OCI-LY7 (cell line): ENCODE results near the gene CEP104. TPM values are rescaled to one million over a fixed set of nuclear protein-coding genes. Genes with fewer than 3 reads are reported as not detected.

Experiments
- BruUV-seq: library from RNA; stranded (reverse); fragments of 400-500 nt; replicated peaks from 2 replicates; lab custom pipeline; 2021; lab: Mats Ljungman, UMichigan
- CTCF ChIA-PET: fragments of 300-600 bp; sonication (Branson Sonifier 250); formaldehyde crosslinking; loops from one replicate; lab custom pipeline; 2022; ENCODE audit warnings: antibody characterized with exemption; ENCODE audit not compliant: unreplicated experiment; lab: Charles Lee
- POLR2A ChIA-PET: fragments of 300-600 bp; sonication (Branson Sonifier 250); formaldehyde crosslinking; loops from one replicate; lab custom pipeline; 2022; ENCODE audit warnings: antibody characterized with exemption; lab: Charles Lee
- DNase-seq: peaks from one replicate; pipeline ENCODE4 v3.0.0-alpha.2; 2015; ENCODE audit warnings: low spot score
- H2AFZ ChIP-seq: fragments of 200-600 bp; sonication (generic), shearing (Covaris generic); 2 replicates; pipeline ENCODE4 v1.6.1; 2014; ENCODE audit warnings: mild to moderate bottlenecking, antibody characterized with exemption, low read length, moderate library complexity
- H3K27ac ChIP-seq: fragments of 200-600 bp; sonication (generic); 2 replicates; pipeline ENCODE4 v1.5.1; 2014; ENCODE audit warnings: mixed run types, low read depth, mild to moderate bottlenecking, moderate library complexity, low read length, inconsistent platforms; ENCODE audit not compliant: poor library complexity, severe bottlenecking
- H3K36me3 ChIP-seq: fragments of 200-600 bp; sonication (generic); 2 replicates; pipeline ENCODE4 v1.6.1; 2014; ENCODE audit warnings: mild to moderate bottlenecking, antibody characterized with exemption, low read length, moderate library complexity, mixed read lengths; ENCODE audit not compliant: insufficient read depth
- H3K4me1 ChIP-seq: fragments of 200-600 bp; sonication (generic); 2 replicates; pipeline ENCODE4 v1.5.1; 2014; ENCODE audit warnings: mild to moderate bottlenecking, low read length; ENCODE audit not compliant: insufficient read depth, poor library complexity, severe bottlenecking
- H3K4me2 ChIP-seq: fragments of 200-600 bp; sonication (generic); 2 replicates; pipeline ENCODE4 v1.6.1; 2014; ENCODE audit warnings: mild to moderate bottlenecking, low read length
- H3K4me3 ChIP-seq: fragments of 200-600 bp; sonication (generic); 2 replicates; pipeline ENCODE4 v1.5.1; 2014; ENCODE audit warnings: mild to moderate bottlenecking, low read depth, low read length; ENCODE audit not compliant: poor library complexity, severe bottlenecking
- H3K79me2 ChIP-seq: fragments of 200-600 bp; sonication (generic); 2 replicates; pipeline ENCODE4 v1.6.1; 2016; ENCODE audit warnings: low read depth, mild to moderate bottlenecking, low read length, moderate library complexity, mixed read lengths; ENCODE audit not compliant: insufficient read depth
- H3K9me2 ChIP-seq: fragments of 200-600 bp; sonication (generic); 2 replicates; pipeline ENCODE4 v1.6.1; 2016; ENCODE audit warnings: mild to moderate bottlenecking, low read length, mixed read lengths; ENCODE audit not compliant: insufficient read depth
- H3K9me3 ChIP-seq: fragments of 200-600 bp; sonication (generic); 2 replicates; pipeline ENCODE4 v1.6.1; 2014; ENCODE audit warnings: mild to moderate bottlenecking, mixed run types, low read length, mixed read lengths
- H4K20me1 ChIP-seq: fragments of 200-600 bp; sonication (generic); 2 replicates; pipeline ENCODE4 v1.6.1; 2014; ENCODE audit warnings: mild to moderate bottlenecking, antibody characterized with exemption, low read length, moderate library complexity, mixed read lengths; ENCODE audit not compliant: insufficient read depth
- EZH2phosphoT487 ChIP-seq: fragments of 200-600 bp; sonication (generic); IDR thresholded peaks from 2 replicates; pipeline ENCODE4 v1.6.1; 2018; ENCODE audit warnings: low read depth, borderline replicate concordance, mild to moderate bottlenecking, mixed run types, antibody characterized with exemption, low read length, moderate library complexity, mixed read lengths
- intact Hi-C: fragments of 100-400 bp; cut with micrococcal nuclease; formaldehyde crosslinking; loops from one replicate; pipeline ENCODE4 v1.10.0; 2022; ENCODE audit not compliant: unreplicated experiment
- total RNA-seq, 2 experiments: library from RNA; depleted of rRNA in 1 of 2; stranded (reverse); fragments of >200 nt in 1 of 2; shearing (Covaris generic) in 1 of 2; gene quantifications; 2 replicates each; pipeline ENCODE4 v1.2.3, GENCODE V29; 2014 to 2022
- TF ChIP-seq, protein P1 (sequence below): fragments of 200-600 bp; sonication (generic); conservative IDR thresholded peaks from 2 replicates; pipeline ENCODE4 v1.5.1; 2014; ENCODE audit warnings: mild to moderate bottlenecking, antibody characterized with exemption, low read length, moderate library complexity, mixed read lengths

The CEP104 gene
- total RNA-seq, 2 experiments from 2014 or later, result 26.8 to 71.0 TPM

DNA sequence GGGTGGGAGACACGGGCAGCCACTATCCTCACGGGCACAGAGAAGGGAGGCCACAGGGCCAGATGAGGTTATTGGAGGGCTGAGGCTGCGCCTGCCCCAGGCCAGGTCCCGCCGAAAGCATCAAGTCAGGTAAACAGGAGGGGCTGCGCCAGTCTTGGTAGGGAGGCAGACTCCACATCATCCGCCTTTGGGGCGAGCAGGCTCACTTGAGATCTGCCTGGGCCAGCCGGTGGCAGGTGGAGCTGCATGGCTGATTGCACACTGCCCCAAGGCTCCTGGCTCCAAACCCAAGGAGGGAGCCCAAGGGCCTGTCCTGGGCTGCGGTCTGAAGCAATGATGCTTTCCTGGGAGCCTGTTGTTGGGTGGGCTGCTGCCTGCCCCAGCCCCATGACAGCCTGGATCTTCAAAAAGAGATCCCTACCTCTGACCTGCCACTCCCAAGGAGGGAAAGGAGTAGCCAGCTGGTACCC lies 79.9 kb downstream of the CEP104 start:
- no peak for DNase-seq
- Histone ChIP-seq H2AFZ (no peak overlapping the region), H3K9me2 (no peaks in the 10 kb centered on the region), H3K9me3 (no peaks in the 10 kb centered on the region), H3K4me2 (no peak overlapping the region), H3K36me3 (peaks cover 37% of the 10 kb centered on the region), H4K20me1 (no peaks in the 10 kb centered on the region), H3K27ac (no peak overlapping the region), H3K4me3 (no peak overlapping the region), H3K79me2 (no peaks in the 10 kb centered on the region), H3K4me1 (peaks cover 14% of the 10 kb centered on the region)
- TF ChIP-seq EZH2phosphoT487, result no peak
- TF ChIP-seq, protein P1, sequence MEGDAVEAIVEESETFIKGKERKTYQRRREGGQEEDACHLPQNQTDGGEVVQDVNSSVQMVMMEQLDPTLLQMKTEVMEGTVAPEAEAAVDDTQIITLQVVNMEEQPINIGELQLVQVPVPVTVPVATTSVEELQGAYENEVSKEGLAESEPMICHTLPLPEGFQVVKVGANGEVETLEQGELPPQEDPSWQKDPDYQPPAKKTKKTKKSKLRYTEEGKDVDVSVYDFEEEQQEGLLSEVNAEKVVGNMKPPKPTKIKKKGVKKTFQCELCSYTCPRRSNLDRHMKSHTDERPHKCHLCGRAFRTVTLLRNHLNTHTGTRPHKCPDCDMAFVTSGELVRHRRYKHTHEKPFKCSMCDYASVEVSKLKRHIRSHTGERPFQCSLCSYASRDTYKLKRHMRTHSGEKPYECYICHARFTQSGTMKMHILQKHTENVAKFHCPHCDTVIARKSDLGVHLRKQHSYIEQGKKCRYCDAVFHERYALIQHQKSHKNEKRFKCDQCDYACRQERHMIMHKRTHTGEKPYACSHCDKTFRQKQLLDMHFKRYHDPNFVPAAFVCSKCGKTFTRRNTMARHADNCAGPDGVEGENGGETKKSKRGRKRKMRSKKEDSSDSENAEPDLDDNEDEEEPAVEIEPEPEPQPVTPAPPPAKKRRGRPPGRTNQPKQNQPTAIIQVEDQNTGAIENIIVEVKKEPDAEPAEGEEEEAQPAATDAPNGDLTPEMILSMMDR, result no peak
- CTCF ChIA-PET, result no interaction called here
- POLR2A ChIA-PET, result no interaction called here
- BruUV-seq, result no TSS peak
- intact Hi-C loops, result no loop called here

DNA sequence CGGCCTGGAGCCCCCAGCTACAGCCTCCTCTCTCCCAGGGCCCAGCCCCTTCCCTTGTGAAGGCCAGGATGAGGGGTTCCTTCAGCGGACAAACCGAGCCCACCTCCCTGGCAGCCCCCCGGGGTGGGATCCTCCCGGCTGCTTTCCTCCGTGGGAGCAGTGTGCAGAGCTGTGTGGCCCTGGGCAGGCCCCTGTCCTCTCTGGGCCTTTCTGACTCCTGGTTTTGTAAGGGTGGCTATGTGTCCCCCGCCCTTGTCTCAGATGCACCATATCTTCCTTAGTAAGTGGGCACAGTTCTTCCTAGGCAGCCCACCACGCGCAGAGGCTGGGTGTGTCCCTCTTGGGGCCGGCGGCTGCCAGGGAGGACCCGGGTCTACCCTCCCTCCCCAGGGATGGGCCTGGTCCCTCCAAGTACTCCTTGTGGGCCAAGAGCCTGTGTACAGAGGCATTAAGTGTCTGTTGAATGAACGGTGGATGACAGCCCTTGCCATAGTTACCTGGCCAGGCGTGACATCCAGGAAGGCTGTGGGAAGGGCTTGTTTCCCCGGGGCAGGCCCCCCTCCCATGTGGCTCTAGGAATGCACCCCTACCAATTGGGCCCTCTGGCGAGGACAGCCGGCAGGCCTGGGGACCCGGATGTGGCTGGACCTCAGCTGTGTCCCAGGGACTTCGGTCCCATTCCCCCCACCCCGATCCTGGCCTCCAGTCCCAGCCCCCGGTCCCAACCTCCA lies 80.6 kb downstream of the CEP104 start:
- no peaks in the 10 kb centered on the region for H3K79me2 ChIP-seq
- no peak for DNase-seq
- no peak overlapping the region for H2AFZ ChIP-seq
- intact Hi-C loops, result loop anchor here (1.0 kb wide), 1 partner anchor 21 kb away; no protein-coding TSS in a partner anchor
- no peak overlapping the region for H3K4me3 ChIP-seq
- H3K9me3 ChIP-seq, result no peaks in the 10 kb centered on the region
- H3K9me2 ChIP-seq, result no peaks in the 10 kb centered on the region
- ChIA-PET CTCF (no interaction called here), POLR2A (no interaction called here)
- no peaks in the 10 kb centered on the region for H4K20me1 ChIP-seq
- BruUV-seq, result no TSS peak
- H3K4me1 ChIP-seq, result peaks cover 20% of the 10 kb centered on the region
- no peak overlapping the region for H3K27ac ChIP-seq
- TF ChIP-seq EZH2phosphoT487, result no peak
- TF ChIP-seq, protein P1, result peak; percentile 45; the same call in 1 of the 2 replicates
- peaks cover 29% of the 10 kb centered on the region for H3K36me3 ChIP-seq
- H3K4me2 ChIP-seq, result no peak overlapping the region
